ENCODE results near the gene FOXD1.
A peak's percentile ranks its signal among the peaks of the same experiment; 100 is the strongest.
"Not testable (repeated sequence)": the region's sequence is repeated elsewhere in the genome, so short reads cannot be mapped to it uniquely, and the experiment has no call there.

Gene FOXD1

GRCh38 chr5:73448463-73449136, at the start of gene FOXD1:
TSS of gene FOXD1 (minus strand) at chr5:73448777. CDS start at chr5:73448362, 415 bp downstream.
- DNase-seq, result peak; percentile 53

GRCh38 chr5:73497497-73498056, 49.0 kb upstream of the FOXD1 start:
- DNase-seq, result no peak

- DNase-seq, result no peak
Measured at GRCh38 chr5:73496984-73497457, 48.4 kb upstream of the FOXD1 start.

- DNase-seq, result no peak
Measured at GRCh38 chr5:73495772-73496335, 47.3 kb upstream of the FOXD1 start.

GRCh38 chr5:73494721-73495120, 46.1 kb upstream of the FOXD1 start:
- DNase-seq, result no peak

GRCh38 chr5:73493421-73493820, 44.8 kb upstream of the FOXD1 start:
- DNase-seq, result no peak

- DNase-seq, result no peak
Measured at GRCh38 chr5:73491155-73491554, 42.6 kb upstream of the FOXD1 start.

- no peak for DNase-seq
Measured at GRCh38 chr5:73490088-73490487, 41.5 kb upstream of the FOXD1 start.

- DNase-seq, result no peak
Measured at GRCh38 chr5:73488806-73489205, 40.2 kb upstream of the FOXD1 start.

GRCh38 chr5:73487815-73488214, 39.2 kb upstream of the FOXD1 start:
- no peak for DNase-seq

GRCh38 chr5:73487257-73487656, 38.7 kb upstream of the FOXD1 start:
- DNase-seq, result not testable (repeated sequence)

GRCh38 chr5:73486119-73486899, 37.7 kb upstream of the FOXD1 start:
- DNase-seq, result no peak

- DNase-seq, result no peak
Measured at GRCh38 chr5:73485715-73486114, 37.1 kb upstream of the FOXD1 start.

GRCh38 chr5:73484511-73484910, 35.9 kb upstream of the FOXD1 start:
- no peak for DNase-seq

GRCh38 chr5:73483676-73484075, 35.1 kb upstream of the FOXD1 start:
- no peak for DNase-seq

- no peak for DNase-seq
Measured at GRCh38 chr5:73482383-73483136, 34.0 kb upstream of the FOXD1 start.

- DNase-seq, result no peak
Measured at GRCh38 chr5:73480500-73480899, 31.9 kb upstream of the FOXD1 start.

- DNase-seq, result no peak
Measured at GRCh38 chr5:73472116-73472515, 23.5 kb upstream of the FOXD1 start.

GRCh38 chr5:73471654-73472053, 23.1 kb upstream of the FOXD1 start:
- no peak for DNase-seq

- DNase-seq, result no peak
Measured at GRCh38 chr5:73469878-73470277, 21.3 kb upstream of the FOXD1 start.

- DNase-seq, result not testable (repeated sequence)
Measured at GRCh38 chr5:73468638-73469037, 20.1 kb upstream of the FOXD1 start.

GRCh38 chr5:73464016-73464745, 15.6 kb upstream of the FOXD1 start:
- DNase-seq, result no peak

Data from activated T-cell treated with anti-CD3 and anti-CD28 coated beads, Interleukin-2, amount 50 U/mL, for 1 hour (primary cell).